ENCODE measurements around the gene FLCN.

DNA sequence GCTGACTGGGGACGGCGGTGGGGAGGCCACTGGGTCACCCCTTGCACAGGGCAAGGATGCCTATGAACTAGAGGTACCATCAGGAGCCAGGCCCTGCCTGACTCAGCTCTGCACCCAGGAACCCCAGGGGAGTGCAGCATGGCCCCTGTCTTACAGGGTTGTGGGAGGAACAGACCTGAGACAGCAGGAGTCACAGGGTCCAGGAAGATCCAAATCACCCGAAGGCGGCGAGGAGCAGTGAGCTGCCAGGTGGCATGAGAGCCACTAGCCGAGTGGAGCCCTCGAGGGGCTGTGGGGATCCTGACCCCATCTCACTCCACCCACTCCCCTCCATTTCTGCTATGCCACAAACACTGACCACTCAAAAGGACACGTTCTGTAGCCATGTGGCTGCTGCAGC, 61.6 kb downstream of the FLCN start:
- TF ChIP-seq ONECUT2 (CRISPR knock-in tag; IDR thresholded peaks at IDR 0.05) (no peak), POLR2AphosphoS5 (IDR thresholded peaks at IDR 0.05; ENCODE audit: low read depth, low read length) (no peak), SMAD1 (CRISPR knock-in tag; IDR thresholded peaks at IDR 0.05; ENCODE audit: borderline replicate concordance, low read depth) (no peak), EZH2 (conservative IDR thresholded peaks at IDR 0.05; ENCODE audit: low read depth, low read length) (no peak), ZKSCAN8 (CRISPR knock-in tag; IDR thresholded peaks at IDR 0.05; ENCODE audit: borderline replicate concordance) (no peak), EP300 (IDR thresholded peaks at IDR 0.05; ENCODE audit: low read depth in 2 of 2, low read length in 2 of 2) (no peak), EP300 (CRISPR knock-in tag; IDR thresholded peaks at IDR 0.05; ENCODE audit: borderline replicate concordance) (no peak), ZBTB7A (CRISPR knock-in tag; IDR thresholded peaks at IDR 0.05) (no peak), CCDC6 (CRISPR knock-in tag; IDR thresholded peaks at IDR 0.05) (no peak)
